ENCODE results near the gene LEF1.
A peak's percentile ranks its signal among the peaks of the same experiment; 100 is the strongest.

LEF1 gene

GRCh38 chr4:108146336-108146735 lies 22.4 kb downstream of the LEF1 start:
- no peak for DNase-seq

GRCh38 chr4:108144451-108144850 lies 24.3 kb downstream of the LEF1 start:
- no peak for DNase-seq

- no peak for DNase-seq
These were observed 25.2 kb downstream of the LEF1 start for GRCh38 chr4:108143515-108143914.

- no peak for DNase-seq
These were observed 25.9 kb downstream of the LEF1 start for GRCh38 chr4:108142870-108143269.

GRCh38 chr4:108141213-108141950 lies 27.4 kb downstream of the LEF1 start:
- DNase-seq = peak; percentile 49

GRCh38 chr4:108140328-108140727 lies 28.4 kb downstream of the LEF1 start:
- DNase-seq = no peak

GRCh38 chr4:108139089-108139488 lies 29.6 kb downstream of the LEF1 start:
- no peak for DNase-seq

GRCh38 chr4:108135549-108136209 lies 33.1 kb downstream of the LEF1 start:
- DNase-seq = no peak

- no peak for DNase-seq
These were observed 37.8 kb downstream of the LEF1 start for GRCh38 chr4:108130955-108131354.

GRCh38 chr4:108129196-108129595 lies 39.5 kb downstream of the LEF1 start:
- no peak for DNase-seq

GRCh38 chr4:108126806-108127205 lies 41.9 kb downstream of the LEF1 start:
- DNase-seq = no peak

GRCh38 chr4:108120789-108121188 lies 47.9 kb downstream of the LEF1 start:
- DNase-seq = no peak

GRCh38 chr4:108119199-108119800 lies 49.4 kb downstream of the LEF1 start:
- DNase-seq = no peak

GRCh38 chr4:108118505-108118904 lies 50.2 kb downstream of the LEF1 start:
- no peak for DNase-seq

- DNase-seq = no peak
These were observed 51.1 kb downstream of the LEF1 start for GRCh38 chr4:108117418-108118182.

GRCh38 chr4:108116423-108117168 lies 52.1 kb downstream of the LEF1 start:
- no peak for DNase-seq

- no peak for DNase-seq
These were observed 53.6 kb downstream of the LEF1 start for GRCh38 chr4:108115168-108115526.

GRCh38 chr4:108114503-108114902 lies 54.2 kb downstream of the LEF1 start:
- DNase-seq = no peak

GRCh38 chr4:108113229-108113628 lies 55.5 kb downstream of the LEF1 start:
- no peak for DNase-seq

GRCh38 chr4:108111781-108112180 lies 57.0 kb downstream of the LEF1 start:
- DNase-seq = no peak

GRCh38 chr4:108110450-108110849 lies 58.3 kb downstream of the LEF1 start:
- no peak for DNase-seq

GRCh38 chr4:108109997-108110416 lies 58.7 kb downstream of the LEF1 start:
- no peak for DNase-seq

GRCh38 chr4:108109111-108109510 lies 59.6 kb downstream of the LEF1 start:
- DNase-seq = no peak

Data from left hindlimb (tissue), 1 donor.